IPS-20b (cell line): ENCODE measurements around the gene CDK14.

ENCODE experiments used
- H3K27ac ChIP-seq: one replicate; pipeline ENCODE4 v1.5.1; 2013; ENCODE audit warnings: low read length
- H3K27me3 ChIP-seq: 2 replicates; pipeline ENCODE4 v1.6.1; 2013; ENCODE audit warnings: mild to moderate bottlenecking, low read length, inconsistent platforms; ENCODE audit not compliant: insufficient read depth
- H3K36me3 ChIP-seq: 2 replicates; pipeline ENCODE4 v1.6.1; 2013; ENCODE audit warnings: low read depth, mild to moderate bottlenecking, inconsistent platforms, low read length, moderate library complexity; ENCODE audit not compliant: insufficient read depth
- H3K4me1 ChIP-seq: 2 replicates; pipeline ENCODE4 v1.6.1; 2013; ENCODE audit warnings: mild to moderate bottlenecking, control low read depth, inconsistent platforms, low read length, moderate library complexity; ENCODE audit not compliant: insufficient read depth
- H3K4me3 ChIP-seq: 2 replicates; pipeline ENCODE4 v1.5.1; 2013; ENCODE audit warnings: mild to moderate bottlenecking, low read length, inconsistent platforms
- H3K9ac ChIP-seq: 2 replicates; pipeline ENCODE4 v1.6.1; 2013; ENCODE audit warnings: low read depth, mild to moderate bottlenecking, inconsistent platforms, low read length, moderate library complexity
- H3K9me3 ChIP-seq: 2 replicates; pipeline ENCODE4 v1.6.1; 2013; ENCODE audit warnings: mild to moderate bottlenecking, low read depth, low read length, inconsistent platforms; ENCODE audit not compliant: insufficient read depth

Gene CDK14

DNA sequence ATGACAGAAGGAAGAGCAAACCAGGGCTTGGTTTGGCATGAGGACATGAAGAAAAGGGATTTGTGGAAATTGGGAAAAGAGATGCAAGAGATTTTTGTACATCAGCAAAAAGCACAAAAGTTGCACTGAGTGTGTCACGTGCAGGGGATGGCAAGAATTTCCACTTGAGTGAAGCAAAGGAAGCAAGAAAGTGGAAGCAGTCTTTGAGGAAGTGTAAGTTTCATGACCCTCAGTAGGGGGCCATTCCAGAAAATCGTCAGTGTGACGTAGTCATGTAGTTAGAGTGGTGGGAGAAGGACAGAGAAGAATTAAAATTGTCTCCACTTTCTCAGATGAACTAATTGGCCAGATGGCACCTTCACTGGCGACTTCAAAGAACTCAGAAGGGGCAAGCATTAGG is 544.9 kb downstream of the CDK14 start:
- Histone ChIP-seq H3K36me3 (no peaks in the 10 kb centered on the region), H3K27ac (no peak overlapping the region), H3K4me3 (no peak overlapping the region), H3K27me3 (no peaks in the 10 kb centered on the region), H3K9ac (no peak overlapping the region), H3K9me3 (no peaks in the 10 kb centered on the region), H3K4me1 (peaks cover 2% of the 10 kb centered on the region; the same call in 1 of the 2 replicates)

DNA sequence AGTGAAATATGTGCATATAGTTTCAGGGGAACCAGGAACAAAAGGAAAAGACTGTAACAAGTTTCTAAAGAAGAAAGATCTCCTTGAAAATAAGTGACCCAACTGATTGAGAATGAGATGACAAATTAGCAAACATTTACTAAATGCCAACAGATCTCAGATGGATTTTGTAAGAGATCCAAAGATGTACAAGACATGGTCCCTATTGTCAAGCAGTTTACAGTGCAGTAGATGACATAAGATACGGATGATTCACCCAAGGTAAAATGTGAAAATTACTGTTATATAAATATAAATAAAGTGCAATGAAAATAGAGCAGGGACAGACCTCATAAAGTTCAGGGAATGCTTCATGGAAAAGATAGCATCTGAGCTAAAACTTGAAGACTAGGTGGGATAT is 546.6 kb downstream of the CDK14 start:
- Histone ChIP-seq H3K36me3 (no peaks in the 10 kb centered on the region), H3K9ac (no peak overlapping the region), H3K9me3 (no peaks in the 10 kb centered on the region), H3K27me3 (no peaks in the 10 kb centered on the region), H3K4me1 (no peaks in the 10 kb centered on the region), H3K27ac (no peak overlapping the region), H3K4me3 (no peak overlapping the region)

DNA sequence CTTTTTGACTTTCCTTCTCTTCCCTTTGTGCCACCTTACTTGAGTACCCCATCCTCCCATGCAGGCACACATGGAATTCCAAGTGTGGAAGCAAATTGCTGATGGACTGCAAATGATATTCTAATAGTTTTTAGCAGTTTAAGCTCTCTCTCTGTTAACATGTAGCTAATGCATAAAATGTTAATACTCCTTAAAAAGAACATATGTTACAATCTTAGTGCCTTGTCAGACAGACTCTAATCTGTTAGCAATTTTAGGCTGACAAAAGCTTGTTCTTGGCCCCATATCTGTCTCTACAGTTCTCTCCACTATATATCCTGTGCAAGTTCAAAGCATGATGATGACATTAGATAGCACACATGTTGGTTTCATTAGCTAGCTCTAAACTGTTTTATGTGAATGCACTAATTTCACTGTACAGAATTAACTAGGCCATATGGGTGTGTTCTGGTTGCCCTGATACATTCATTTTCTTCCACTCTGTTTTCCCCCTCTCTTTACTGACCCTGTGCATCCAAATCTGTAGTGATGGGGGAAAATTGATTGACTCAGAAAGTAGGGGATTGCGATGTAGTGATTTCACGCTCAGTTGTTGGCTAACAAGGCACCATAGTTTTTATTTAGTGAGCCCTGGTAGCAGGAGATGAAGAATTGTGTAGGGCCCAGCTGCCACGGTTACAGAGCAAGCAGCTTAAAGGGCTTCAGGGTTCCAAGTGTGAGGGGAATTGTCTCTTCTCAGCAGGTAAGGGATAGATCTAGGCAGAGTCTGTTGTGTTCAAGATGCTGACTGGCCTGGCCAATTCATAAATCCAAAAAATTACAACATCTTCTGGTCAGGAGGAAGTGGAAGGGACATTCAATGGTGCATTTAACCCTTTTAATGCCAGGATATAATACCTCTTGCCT is 553.5 kb downstream of the CDK14 start:
- Histone ChIP-seq H3K36me3 (no peaks in the 10 kb centered on the region), H3K4me1 (no peaks in the 10 kb centered on the region), H3K4me3 (no peak overlapping the region), H3K27me3 (no peaks in the 10 kb centered on the region), H3K9ac (no peak overlapping the region), H3K9me3 (no peaks in the 10 kb centered on the region), H3K27ac (no peak overlapping the region)

DNA sequence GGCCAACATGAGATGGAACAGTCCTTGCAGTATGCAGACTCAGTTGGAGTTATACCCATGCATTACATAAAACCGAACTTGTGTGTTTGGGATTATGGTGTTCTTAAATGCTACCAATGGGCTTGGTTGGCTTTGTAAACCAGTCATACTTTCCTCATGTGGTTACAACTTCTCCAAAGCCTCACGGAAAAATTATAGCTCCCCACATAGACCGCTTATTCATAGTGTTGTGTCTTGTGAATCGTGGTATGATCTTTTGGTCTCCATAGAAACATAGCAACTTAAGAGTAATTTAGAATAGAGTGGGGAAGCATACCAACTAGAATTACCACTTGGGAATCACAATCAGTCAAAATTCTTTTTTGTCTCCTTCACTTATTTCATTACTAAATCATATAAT is 555.8 kb downstream of the CDK14 start:
- no peaks in the 10 kb centered on the region for H3K9me3 ChIP-seq
- no peak overlapping the region for H3K27ac ChIP-seq
- H3K4me3 ChIP-seq: no peak overlapping the region
- no peaks in the 10 kb centered on the region for H3K36me3 ChIP-seq
- no peak overlapping the region for H3K9ac ChIP-seq
- H3K27me3 ChIP-seq: no peaks in the 10 kb centered on the region
- no peaks in the 10 kb centered on the region for H3K4me1 ChIP-seq

DNA sequence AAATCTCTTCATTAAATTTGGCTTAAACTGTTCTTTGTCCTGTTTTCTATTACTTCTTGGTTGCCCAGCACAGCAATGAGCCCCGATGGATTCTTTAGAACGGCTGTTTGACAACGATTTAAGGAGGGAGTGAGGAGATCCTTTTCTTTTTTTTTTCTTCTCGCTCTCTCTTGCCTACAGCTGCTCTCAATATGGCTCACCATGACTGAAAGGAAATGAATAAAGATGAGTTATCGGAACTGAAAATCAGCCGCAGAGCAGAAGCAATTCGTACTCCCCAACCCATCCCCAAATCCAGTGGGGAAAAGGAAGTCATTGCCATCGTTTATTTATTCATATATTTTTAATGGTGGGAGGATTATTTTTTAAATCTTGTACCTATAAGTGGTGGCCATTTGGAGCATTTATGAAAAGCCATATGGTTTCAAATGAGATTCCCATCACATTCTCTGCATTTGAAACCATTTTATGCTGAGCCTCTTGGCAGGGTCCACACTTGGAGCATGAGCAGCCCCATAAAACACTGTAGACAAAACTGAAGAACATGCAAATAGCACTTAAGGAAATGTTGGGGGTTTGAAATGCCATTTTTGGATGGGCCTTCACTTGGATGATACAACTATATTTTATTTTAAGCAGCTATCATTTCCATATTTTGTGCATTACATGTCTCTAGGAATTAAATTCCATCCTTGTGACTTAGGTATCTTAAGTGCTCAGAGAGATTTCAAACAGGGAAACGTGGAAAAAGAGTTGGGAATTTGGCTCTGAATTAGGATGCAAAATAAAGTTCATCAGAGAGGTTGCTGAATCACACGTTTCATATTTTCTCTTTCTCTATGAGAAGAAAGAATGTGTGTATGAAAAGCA is 560.4 kb downstream of the CDK14 start:
- no peak overlapping the region for H3K9ac ChIP-seq
- H3K27ac ChIP-seq: no peak overlapping the region
- H3K27me3 ChIP-seq: no peaks in the 10 kb centered on the region
- H3K9me3 ChIP-seq: no peaks in the 10 kb centered on the region
- H3K4me3 ChIP-seq: no peak overlapping the region
- H3K36me3 ChIP-seq: no peaks in the 10 kb centered on the region
- no peaks in the 10 kb centered on the region for H3K4me1 ChIP-seq

DNA sequence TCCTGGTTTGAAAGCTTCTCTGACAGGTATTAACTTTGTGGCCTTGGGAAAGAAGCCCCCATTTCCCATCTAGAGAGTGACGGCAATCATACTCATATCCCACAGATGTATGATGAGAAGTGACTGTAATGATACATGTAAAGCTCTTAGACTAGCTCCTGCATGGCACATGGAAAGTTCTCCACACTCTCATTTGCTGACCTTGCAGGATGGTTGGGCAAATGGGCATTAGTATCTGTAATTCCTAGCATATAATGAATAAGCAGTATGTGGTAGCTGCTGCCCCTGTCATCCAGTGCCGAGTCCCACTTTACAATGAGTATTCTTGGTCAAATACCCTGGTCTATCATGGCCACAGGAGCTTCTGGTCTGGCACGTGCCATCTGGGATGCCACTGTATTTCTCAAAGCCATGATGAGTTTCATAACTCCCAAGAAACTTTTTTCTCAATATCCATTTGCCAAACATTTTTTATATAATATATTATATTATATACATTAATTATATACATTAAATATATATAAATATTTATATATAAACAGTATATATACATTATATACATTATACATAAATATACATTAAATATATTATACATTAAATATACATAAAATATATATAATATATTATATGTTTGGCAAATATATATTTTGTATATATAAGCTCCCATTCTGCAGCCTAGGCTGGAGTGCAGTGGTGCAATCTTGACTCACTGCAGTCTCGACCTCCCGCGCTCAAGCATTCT is 561.6 kb downstream of the CDK14 start:
- Histone ChIP-seq H3K27me3 (no peaks in the 10 kb centered on the region), H3K36me3 (no peaks in the 10 kb centered on the region), H3K9ac (no peak overlapping the region), H3K9me3 (no peaks in the 10 kb centered on the region), H3K27ac (no peak overlapping the region), H3K4me1 (no peaks in the 10 kb centered on the region), H3K4me3 (no peak overlapping the region)

DNA sequence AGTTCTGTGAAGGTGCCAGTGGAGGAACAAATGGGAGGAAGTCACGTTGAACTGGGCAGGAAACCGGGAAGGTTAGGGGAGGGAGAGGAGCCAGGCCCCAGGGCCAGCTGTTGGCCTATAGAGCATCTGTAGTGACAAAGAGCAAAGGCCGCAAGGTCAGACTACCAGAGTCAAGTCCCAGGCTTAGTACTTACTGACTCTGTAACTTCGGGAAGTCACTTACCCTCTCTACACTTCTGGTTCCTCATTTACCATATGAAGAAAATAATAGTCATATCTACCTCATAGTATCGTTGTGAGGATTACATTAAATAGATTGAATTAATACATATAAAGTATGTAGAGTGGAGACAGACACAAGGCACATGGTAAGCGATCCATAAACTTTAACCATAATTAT is 566.3 kb downstream of the CDK14 start:
- H3K9ac ChIP-seq: no peak overlapping the region
- H3K27me3 ChIP-seq: no peaks in the 10 kb centered on the region
- H3K27ac ChIP-seq: no peak overlapping the region
- H3K4me3 ChIP-seq: no peak overlapping the region
- no peaks in the 10 kb centered on the region for H3K4me1 ChIP-seq
- no peaks in the 10 kb centered on the region for H3K9me3 ChIP-seq
- H3K36me3 ChIP-seq: no peaks in the 10 kb centered on the region

DNA sequence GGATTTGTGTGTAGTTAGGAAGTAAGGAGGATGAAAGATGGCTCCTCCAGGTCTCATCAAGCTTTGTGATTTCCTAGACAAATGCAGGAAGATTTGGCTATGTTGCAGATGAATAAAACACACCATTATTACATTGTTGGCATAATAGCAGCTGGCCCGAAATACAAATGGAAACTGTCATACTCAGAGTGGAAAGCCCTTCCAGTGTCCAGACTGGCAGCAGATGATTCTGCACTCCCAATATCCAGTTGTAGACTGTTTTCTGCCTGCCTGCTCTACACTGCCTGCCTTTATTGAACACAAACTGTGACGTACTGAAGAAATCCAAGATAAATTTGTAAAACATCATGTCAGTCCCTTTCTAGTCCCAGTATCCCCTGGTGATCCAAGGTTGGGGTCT is 568.4 kb downstream of the CDK14 start:
- no peak overlapping the region for H3K9ac ChIP-seq
- no peak overlapping the region for H3K27ac ChIP-seq
- no peak overlapping the region for H3K4me3 ChIP-seq
- peaks cover 12% of the 10 kb centered on the region; the same call in 1 of the 2 replicates for H3K27me3 ChIP-seq
- H3K4me1 ChIP-seq: peaks cover 2% of the 10 kb centered on the region; the same call in 1 of the 2 replicates
- no peaks in the 10 kb centered on the region for H3K9me3 ChIP-seq
- no peaks in the 10 kb centered on the region for H3K36me3 ChIP-seq

DNA sequence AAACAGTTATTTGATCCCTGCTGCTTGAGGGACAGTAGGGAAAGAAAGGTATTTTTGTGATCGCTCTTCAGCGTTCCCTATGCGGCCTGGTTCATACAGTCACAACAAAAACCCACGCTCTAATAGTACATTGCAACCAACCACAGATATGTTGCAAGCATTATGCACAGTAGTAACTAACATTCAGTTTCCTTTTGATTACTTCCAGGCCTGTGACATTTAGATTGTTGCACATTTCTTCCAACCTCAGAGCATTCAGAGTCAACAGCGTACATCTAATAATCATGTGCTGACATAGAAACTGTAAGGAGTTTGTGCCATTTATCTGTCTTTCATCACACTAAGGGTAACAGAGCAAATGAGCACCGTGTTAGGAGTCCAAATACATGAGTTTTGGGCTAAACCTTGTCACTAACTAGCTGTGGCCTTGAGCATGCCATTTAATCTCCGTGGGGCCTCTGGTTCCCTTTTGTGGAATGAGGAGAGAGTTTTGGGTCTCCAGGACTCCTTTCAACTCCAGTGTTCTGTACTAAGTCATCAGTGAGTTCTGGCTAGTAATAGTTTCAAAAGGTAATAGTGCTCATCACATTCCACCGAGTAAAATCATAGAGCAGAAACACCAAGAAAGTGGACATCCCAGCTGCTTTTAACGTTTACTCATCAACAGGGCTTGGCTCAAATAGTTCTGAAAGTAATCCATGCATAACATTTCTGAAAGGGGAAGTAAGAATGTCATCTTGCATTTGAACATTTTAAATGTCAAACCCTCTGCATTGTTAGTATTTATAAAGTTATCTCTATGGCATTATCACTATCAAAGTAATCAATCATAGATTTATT is 569.1 kb downstream of the CDK14 start:
- H3K4me3 ChIP-seq: no peak overlapping the region
- H3K36me3 ChIP-seq: no peaks in the 10 kb centered on the region
- peaks cover 14% of the 10 kb centered on the region; the same call in 1 of the 2 replicates for H3K27me3 ChIP-seq
- H3K27ac ChIP-seq: no peak overlapping the region
- peaks cover 9% of the 10 kb centered on the region; the same call in 1 of the 2 replicates for H3K4me1 ChIP-seq
- H3K9ac ChIP-seq: no peak overlapping the region
- H3K9me3 ChIP-seq: no peaks in the 10 kb centered on the region

DNA sequence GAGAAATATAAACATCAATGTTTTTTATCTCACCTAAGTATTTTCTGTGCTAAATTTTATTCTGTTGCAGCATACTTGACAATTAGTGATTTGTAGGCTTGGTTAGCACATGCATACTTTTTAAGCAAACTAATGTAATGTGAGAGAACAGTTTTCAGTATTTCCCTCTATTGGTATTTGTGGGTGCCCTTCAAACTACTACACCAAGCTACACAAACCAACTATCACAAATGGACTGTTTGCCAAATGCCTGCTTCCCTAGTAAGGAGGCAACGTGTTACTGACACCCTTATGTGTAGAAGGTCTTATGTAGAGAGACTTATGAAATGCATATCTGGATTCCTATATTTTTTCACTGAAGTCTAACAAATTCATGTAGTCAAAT is 569.7 kb downstream of the CDK14 start:
- Histone ChIP-seq H3K4me1 (peaks cover 9% of the 10 kb centered on the region; the same call in 1 of the 2 replicates), H3K4me3 (no peak overlapping the region), H3K36me3 (no peaks in the 10 kb centered on the region), H3K9ac (no peak overlapping the region), H3K9me3 (no peaks in the 10 kb centered on the region), H3K27ac (no peak overlapping the region), H3K27me3 (peaks cover 14% of the 10 kb centered on the region; the same call in 1 of the 2 replicates)
